CD4-positive, alpha-beta T cell treated with Interleukin-12 subunit alpha and Interleukin-12 subunit beta, for 1 hour (primary cell): Measurements from ENCODE around the gene SCAND1.
"Not testable (repeated sequence)": the region's sequence is repeated elsewhere in the genome, so short reads cannot be mapped to it uniquely, and the experiment has no call there.

Source experiments
- DNase-seq: peaks from one replicate; pipeline ENCODE4 v3.0.0-alpha.2; 2020

The SCAND1 gene

DNA sequence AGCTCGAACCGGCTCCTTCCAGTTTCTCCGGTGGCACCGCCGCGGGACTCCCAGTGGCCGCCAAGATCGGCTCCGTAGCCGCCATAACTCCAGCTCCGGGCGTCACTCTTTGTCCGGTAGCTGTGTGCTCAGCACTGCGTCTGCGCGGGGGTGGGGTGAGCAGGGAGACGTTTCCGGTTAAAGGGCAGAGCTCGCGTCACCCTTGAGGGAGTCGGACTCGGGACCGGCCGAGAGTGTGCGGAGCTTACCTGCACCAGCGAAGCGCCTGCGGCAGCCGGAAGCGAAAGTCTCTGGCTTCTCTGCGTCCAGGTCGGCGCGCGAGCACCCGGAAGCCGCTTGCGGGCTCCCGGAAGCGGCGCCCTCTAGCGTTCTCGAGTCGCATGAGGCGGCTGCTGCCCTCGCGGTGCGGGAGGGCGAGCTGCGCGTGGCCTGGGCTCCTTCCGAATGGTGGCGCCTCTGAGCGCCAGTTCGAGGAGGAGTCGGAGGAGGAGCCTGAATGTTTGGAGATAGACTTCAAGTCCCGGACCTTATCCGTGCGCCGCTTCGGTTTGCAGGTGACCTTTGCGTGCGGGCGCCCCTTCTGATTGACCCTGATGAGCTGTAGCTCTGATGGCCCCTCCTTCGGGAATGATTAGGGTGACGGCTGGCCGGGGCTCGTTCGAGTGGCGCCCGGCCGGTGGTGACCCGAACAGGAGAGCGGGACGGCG, at the start of gene SCAND1:
TSS of gene SCAND1 (minus strand) at position 303 of the 707 bp plus-strand sequence. CDS start at position 85, 218 bp downstream.
- DNase-seq, result peak; percentile 97

- DNase-seq, result no peak
These were observed 49.7 kb upstream of the SCAND1 start for GRCh38 chr20:36004045-36004444.

DNA sequence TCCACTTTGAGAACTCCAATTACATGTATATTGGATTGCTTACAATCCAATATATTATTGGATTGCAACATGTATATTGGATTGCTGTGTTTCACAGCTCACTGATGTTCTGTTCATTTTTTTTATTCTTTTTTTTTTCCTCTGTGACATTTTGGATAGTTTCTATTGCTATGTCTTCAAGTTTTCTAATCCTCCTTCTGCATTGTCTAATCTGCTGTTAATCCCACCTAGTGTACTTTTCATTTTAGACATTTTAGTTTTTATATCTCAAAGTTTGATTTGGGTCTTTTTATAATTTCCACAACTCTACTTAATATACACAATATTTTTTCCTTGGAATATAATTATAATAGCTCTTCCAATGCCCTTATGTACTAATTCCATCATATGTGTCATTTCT, 48.6 kb upstream of the SCAND1 start:
- no peak for DNase-seq

DNA sequence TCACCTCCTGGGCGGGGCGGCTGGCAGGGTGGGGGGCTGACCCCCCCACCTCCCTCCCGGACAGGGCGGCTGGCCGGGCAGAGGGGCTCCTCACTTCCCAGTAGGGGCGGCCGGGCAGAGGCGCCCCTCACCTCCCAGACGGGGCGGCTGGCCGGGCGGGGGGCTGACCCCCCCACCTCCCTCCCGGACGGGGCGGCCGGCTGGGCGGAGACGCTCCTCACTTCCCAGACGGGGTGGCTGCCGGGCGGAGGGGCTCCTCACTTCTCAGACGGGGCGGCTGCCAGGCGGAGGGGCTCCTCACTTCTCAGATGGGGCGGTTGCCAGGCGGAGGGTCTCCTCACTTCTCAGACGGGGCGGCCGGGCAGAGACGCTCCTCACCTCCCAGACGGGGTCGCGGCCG, 47.0 kb upstream of the SCAND1 start:
- not testable (repeated sequence) for DNase-seq

DNA sequence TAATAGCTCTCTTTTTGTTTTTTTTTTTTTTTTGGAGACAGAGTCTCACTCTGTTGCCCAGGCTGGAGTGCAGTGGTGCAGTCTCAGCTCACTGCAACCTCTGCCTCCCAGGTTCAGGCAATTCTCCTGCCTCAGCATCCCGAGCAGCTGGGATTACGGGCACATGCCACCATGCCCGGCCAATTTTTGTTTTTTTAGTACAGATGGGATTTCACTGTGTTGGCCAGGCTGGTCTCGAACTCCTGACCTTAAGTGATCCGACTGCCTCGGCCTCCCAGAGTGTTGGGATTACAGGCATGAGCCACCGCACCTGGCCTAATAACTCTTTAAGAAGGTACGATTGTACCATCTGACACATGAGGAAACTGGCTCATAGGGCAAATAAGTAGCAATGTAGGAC, 42.2 kb upstream of the SCAND1 start:
- not testable (repeated sequence) for DNase-seq

- DNase-seq, result peak; percentile 78
These were observed 40.7 kb upstream of the SCAND1 start for GRCh38 chr20:35994994-35995453.

GRCh38 chr20:35992713-35993335, 38.5 kb upstream of the SCAND1 start:
- peak; percentile 70 for DNase-seq

DNA sequence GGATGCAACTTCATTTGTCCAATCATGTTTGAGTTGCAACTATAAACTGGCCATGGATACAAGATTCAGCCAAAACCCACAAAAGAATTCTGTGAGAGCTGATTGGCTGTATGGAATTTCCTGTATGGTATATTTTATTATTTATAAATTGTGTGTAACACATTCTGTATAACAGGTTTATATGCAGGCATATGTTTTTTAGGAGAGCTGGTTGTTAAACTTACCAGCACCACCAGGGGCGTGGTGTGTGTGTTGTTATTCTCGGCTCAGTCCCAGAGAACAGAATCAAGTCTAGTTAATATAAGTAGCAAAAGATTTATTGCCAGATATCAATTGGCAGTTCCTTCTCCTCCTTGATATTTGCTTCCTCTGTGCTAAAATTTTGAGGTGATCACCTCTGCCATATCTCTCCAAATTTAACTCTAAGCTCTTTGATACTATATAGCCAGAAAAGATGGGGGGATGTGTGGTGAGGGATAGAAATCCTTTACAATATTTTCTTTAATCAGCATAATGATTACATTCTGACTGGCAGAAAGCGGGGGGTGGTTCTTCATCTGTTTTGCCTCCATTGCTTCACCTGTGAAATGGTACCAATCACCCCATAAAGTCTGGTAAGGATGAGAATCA, 37.0 kb upstream of the SCAND1 start:
- no peak for DNase-seq

DNA sequence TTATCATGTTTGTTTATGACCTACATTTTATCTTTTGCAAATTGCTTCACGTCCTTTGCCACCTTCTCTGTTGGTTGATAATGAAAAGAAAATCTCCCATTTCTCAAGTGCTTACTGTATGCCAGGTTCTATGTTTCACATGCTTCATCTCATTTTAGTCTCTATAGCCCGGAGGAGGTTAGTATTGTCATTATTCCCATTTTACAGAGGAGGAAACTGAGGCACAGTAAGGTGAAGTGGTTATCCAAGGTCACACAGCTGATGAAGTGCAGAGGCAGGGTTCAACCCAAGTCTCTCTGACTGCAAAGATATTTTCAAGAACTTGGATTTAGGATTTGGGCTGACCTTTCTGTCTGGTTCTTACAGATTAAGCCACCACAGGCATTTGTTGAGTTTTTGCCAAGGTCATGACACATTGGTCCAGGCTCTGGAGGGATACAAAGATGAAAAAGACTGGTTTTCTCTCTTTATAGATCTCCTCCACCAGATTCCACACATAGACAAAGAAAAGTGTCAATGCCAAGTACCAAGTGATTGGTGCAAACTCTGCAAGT, 34.7 kb upstream of the SCAND1 start:
- DNase-seq, result no peak

DNA sequence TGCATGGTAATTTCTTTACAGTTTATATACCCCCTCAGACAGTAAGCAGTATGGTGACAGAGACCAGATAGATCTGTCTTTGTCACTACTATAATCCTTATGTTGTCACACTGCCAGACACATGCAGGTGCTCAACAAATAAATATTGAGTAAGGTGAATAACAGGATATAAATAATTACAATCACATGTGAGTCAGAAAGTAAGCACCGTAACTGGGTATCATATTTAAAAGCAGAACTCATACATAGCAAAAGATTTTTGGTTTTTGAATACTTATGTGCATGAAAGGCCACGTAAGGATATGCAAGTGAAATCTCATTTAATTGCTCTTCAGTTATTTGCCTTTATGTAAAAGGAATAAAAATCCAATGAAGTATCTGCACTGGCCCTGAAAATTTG, 31.5 kb upstream of the SCAND1 start:
- no peak for DNase-seq

DNA sequence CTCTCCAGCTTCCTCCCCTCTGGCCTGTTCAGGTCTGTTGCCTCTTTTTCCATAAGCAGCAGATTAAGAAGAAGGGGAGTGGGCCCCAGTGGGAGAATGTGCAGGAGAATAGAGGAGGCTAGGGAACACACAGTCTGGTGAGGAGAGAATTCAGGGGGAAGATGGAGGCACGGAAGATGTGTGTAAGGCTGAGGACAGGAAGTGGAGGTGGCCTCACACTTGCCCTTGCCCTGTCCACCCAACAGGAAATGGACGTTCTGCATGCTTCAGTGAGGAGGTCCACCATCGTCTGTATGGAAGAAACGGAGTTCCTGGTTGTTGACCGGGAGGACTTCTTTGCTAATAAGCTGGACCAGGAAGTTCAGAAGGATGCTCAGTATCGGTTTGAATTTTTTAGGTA, 30.1 kb upstream of the SCAND1 start:
- DNase-seq, result no peak

DNA sequence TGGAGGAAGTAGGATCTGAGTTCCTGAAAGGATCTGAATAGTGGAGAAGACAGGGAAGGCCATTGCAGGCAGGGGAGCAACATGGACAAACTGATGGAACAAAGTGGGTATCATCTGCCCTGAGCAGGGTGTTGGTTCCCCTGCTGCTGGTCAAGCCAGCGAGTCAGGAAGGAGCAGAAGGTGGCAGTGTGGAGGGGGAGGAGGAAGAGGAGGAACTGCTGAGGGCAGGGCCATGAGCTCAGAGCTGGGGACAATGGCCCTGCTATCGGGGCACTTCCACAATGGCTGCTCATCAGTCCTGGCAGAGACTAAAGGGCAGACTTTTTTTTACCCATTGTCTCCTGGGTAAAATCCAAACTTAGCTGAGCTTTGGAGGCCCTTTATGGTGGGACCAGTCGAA, 27.7 kb upstream of the SCAND1 start:
- DNase-seq, result no peak

GRCh38 chr20:35979544-35979943, 25.2 kb upstream of the SCAND1 start:
- no peak for DNase-seq

DNA sequence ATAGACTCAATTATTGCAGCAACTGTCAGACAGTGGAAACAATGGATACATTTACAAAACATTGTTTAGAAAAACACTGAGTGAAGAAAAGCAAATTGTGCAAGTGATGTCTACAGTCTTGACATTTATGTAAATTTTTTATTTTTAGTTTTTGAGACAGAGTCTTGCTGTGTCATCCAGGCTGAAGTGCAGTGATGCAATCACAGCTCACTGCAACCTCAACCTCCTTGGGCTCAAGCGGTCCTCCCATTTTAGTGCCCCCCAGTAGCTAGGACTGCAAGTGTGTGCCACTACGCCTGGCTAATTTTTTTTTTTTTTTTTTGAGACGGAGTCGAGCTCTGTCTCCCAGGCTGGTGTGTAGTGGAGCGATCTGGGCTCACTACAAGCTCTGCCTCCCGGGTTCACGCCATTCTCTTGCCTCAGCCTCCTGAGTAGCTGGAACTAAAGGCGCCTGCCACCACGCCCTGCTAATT, 23.8 kb upstream of the SCAND1 start:
- DNase-seq, result no peak

DNA sequence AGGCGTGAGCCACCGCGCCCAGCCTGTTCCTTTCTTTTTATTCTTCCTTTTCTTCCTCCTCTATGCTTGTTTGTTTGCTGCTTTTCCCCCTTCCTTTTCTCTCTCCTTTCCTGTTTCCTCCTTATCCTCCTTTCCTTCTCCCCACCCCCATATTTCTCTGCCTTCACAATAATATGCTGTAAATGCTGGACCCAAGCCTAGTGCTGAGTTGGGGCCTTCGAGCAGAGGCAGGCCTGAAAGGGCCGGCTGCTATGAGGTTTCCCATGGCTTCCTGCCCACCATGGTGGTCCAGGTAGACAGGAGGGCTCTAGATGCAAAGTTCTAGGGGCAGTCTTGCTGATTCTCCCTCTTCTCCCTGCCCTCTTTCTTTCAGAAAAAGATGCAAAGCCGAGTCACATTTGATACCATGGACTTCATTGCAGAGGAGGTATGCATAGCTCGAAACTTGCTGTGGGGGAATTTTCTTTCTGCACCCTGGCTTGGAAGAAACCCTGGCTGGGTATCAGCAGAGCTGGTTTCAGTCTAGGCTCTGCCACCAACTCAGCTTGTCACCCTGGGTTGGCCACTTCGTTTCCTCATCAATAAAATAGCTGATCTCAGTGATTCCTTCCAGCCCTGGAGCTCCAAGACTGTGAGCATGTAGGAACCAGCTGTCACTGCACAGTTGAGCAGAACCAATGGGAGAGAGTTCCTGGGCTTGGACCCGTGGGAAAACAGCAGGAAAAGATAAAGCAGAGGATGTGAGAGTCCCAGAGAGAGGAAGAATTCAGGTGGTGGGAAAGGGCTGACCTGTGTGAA, 21.5 kb upstream of the SCAND1 start:
- DNase-seq, result no peak

GRCh38 chr20:35974256-35974655, 20.0 kb upstream of the SCAND1 start:
- no peak for DNase-seq

- DNase-seq, result no peak
These were observed 18.2 kb upstream of the SCAND1 start for GRCh38 chr20:35972462-35972861.

DNA sequence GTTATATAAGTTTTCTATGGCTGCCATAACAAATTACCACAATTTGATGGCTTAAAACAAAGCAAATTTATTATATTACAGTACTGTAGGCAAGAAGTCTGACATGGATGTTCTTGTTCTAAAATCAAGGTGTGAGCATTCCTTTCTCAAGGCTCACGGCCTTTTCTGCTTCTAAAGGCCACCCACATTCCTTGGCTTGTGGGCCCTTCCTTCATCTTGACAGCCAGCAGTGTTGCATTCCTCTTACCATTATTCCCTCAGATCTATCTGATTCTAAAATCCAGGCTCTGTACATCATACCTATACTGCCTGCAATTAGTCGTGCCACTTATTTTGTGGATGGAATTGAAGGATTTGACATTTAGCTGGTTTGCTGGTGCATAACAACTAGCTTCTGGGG, 17.7 kb upstream of the SCAND1 start:
- no peak for DNase-seq

- DNase-seq, result no peak
These were observed 14.6 kb upstream of the SCAND1 start for GRCh38 chr20:35968930-35969329.

- DNase-seq, result no peak
These were observed 13.8 kb upstream of the SCAND1 start, which contains the start of gene CNBD2 for GRCh38 chr20:35967979-35968640. TSS of gene CNBD2 (plus strand) at chr20:35968590. CDS start at chr20:35968763, 173 bp downstream.

GRCh38 chr20:35963878-35964277, 9.6 kb upstream of the SCAND1 start:
- DNase-seq, result no peak

DNA sequence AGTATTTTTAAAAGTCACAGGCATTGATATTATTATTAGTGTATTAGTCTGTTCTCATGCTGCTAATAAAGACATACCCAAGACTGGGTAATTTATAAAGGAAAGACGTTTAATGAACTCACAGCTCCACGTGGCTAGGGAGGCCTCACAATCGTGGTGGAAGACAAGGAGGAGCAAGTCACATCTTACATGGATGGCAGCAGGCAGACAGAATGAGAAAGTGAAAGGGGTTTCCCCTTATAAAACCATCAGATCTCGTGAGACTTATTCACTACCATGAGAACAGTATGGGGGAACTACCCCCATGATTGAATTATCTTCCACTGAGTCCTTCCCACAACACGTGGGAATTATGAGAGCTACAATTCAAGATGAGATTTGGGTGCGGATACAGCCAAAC, 5.0 kb upstream of the SCAND1 start:
- not testable (repeated sequence) for DNase-seq
